GM12878 (cell line): ENCODE data around the gene TEX13D. TPM values are rescaled to one million over a fixed set of nuclear protein-coding genes. Genes with fewer than 3 reads are reported as not detected.

Source experiments
- ATAC-seq: fragments of 200-7000 bp; cut with Tn5 transposase; 3 replicates; pipeline ENCODE4 v1.9.1; 2020; ENCODE audit warnings: mild to moderate bottlenecking, moderate library complexity
- BruUV-seq: library from RNA; stranded (reverse); fragments of 400-500 nt; replicated peaks from 2 replicates; lab custom pipeline; 2021; lab: Mats Ljungman, UMichigan
- CTCF ChIA-PET: fragments of 300-600 bp; sonication (Branson Sonifier 250); formaldehyde crosslinking; extraction: SDS; loops from one replicate; lab custom pipeline; 2021; ENCODE audit warnings: inconsistent platforms; lab: Yijun Ruan, JAX
- POLR2A ChIA-PET: fragments of 350-600 bp; formaldehyde crosslinking; extraction: SDS; loops from one replicate; lab custom pipeline; 2021; ENCODE audit warnings: inconsistent platforms; lab: Charles Lee
- RAD21 ChIA-PET: fragments of 300-600 bp; sonication (Branson Sonifier 250); formaldehyde crosslinking; loops from one replicate; lab custom pipeline; 2023; ENCODE audit warnings: antibody characterized with exemption; ENCODE audit not compliant: unreplicated experiment; lab: Charles Lee
- SMC1A ChIA-PET: fragments of 300-600 bp; sonication (Branson Sonifier 250); formaldehyde crosslinking; loops from one replicate; lab custom pipeline; 2023; ENCODE audit not compliant: unreplicated experiment, uncharacterized antibody; lab: Charles Lee
- DNase-seq: peaks from one replicate; pipeline ENCODE4 v3.0.0-alpha.2; 2011; ENCODE audit warnings: low read depth, low spot score
- FAIRE-seq: peaks from 3 replicates; lab custom pipeline; 2011; peaks lifted over from hg19 to GRCh38; lab: Jason Lieb, UNC
- H2AFZ ChIP-seq: 2 replicates; pipeline ENCODE4 v1.6.0; 2011; ENCODE audit warnings: low read depth, low read length, control low read depth; ENCODE audit not compliant: control insufficient read depth
- H3K27ac ChIP-seq: 2 replicates; pipeline ENCODE4 v1.5.1; 2011; ENCODE audit warnings: control low read depth; ENCODE audit not compliant: control insufficient read depth, insufficient read depth
- H3K27me3 ChIP-seq, 2 experiments: replicated peaks in 1 of 2; 2 replicates each; pipeline versions ENCODE4 v1.6.0 to v1.6.1; 2011; ENCODE audit warnings: low read length in 1 of 2; ENCODE audit not compliant: control insufficient read depth in 2 of 2, insufficient read depth in 2 of 2
- H3K36me3 ChIP-seq, 2 experiments: 2 replicates each; pipeline ENCODE4 v1.5.1; 2011; ENCODE audit warnings: low read length in 1 of 2; ENCODE audit not compliant: control insufficient read depth in 2 of 2, insufficient read depth in 2 of 2
- H3K4me1 ChIP-seq: 2 replicates; pipeline ENCODE4 v1.6.1; 2011; ENCODE audit warnings: mild to moderate bottlenecking, low read length, moderate library complexity, mixed read lengths; ENCODE audit not compliant: control insufficient read depth, insufficient read depth
- H3K4me2 ChIP-seq: 2 replicates; pipeline ENCODE4 v1.6.0; 2011; ENCODE audit warnings: control low read depth; ENCODE audit not compliant: control insufficient read depth, insufficient read depth
- H3K4me3 ChIP-seq: fragments of 200-600 bp; sonication (generic); 2 replicates; pipeline ENCODE4 v1.5.1; 2016
- H3K79me2 ChIP-seq: 2 replicates; pipeline ENCODE4 v1.6.0; 2011; ENCODE audit warnings: low read length; ENCODE audit not compliant: control insufficient read depth, insufficient read depth
- H3K9ac ChIP-seq: 2 replicates; pipeline ENCODE4 v1.8.0; 2011; ENCODE audit warnings: low read length, control low read depth, mixed read lengths; ENCODE audit not compliant: control insufficient read depth, insufficient read depth
- H3K9me3 ChIP-seq: replicated peaks from 3 replicates; pipeline ENCODE4 v1.5.1; 2011; ENCODE audit warnings: mild to moderate bottlenecking, low read length; ENCODE audit not compliant: control insufficient read depth, insufficient read depth
- H4K20me1 ChIP-seq: 2 replicates; pipeline ENCODE4 v1.6.0; 2011; ENCODE audit not compliant: control insufficient read depth, insufficient read depth
- CBX5 ChIP-seq: sonication (generic); IDR thresholded peaks from 2 replicates; pipeline ENCODE4 v1.6.1; 2016; ENCODE audit warnings: low read depth, moderate library complexity, mild to moderate bottlenecking, inconsistent platforms
- HDAC2 ChIP-seq: fragments of 200-600 bp; sonication (generic); IDR thresholded peaks from 2 replicates; pipeline ENCODE4 v1.6.1; 2017
- HSF1 ChIP-seq: fragments of 150-350 bp; IDR thresholded peaks from 2 replicates; pipeline ENCODE4 v1.6.1; 2014; ENCODE audit warnings: mild to moderate bottlenecking, low read depth, low read length
- POLR2A ChIP-seq: IDR thresholded peaks from 2 replicates; pipeline ENCODE4 v1.6.1; 2011; ENCODE audit warnings: low read depth, mild to moderate bottlenecking, low read length
- POLR2AphosphoS5 ChIP-seq: IDR thresholded peaks from 2 replicates; pipeline ENCODE4 v1.6.1; 2011; ENCODE audit warnings: mild to moderate bottlenecking, low read length, inconsistent platforms
- STAT1 ChIP-seq: fragments of 450-650 bp; conservative IDR thresholded peaks from 2 replicates; pipeline ENCODE4 v1.6.1; 2014; ENCODE audit warnings: antibody characterized with exemption, mild to moderate bottlenecking
- TCF7 ChIP-seq: IDR thresholded peaks from 2 replicates; pipeline ENCODE4 v1.6.1; 2014; ENCODE audit warnings: antibody characterized with exemption, borderline replicate concordance
- ZNF217 ChIP-seq: fragments of 450-650 bp; IDR thresholded peaks from 2 replicates; pipeline ENCODE4 v1.6.1; 2017; ENCODE audit warnings: antibody characterized with exemption, mild to moderate bottlenecking
- ZNF592 ChIP-seq: fragments of 450-650 bp; IDR thresholded peaks from 2 replicates; pipeline ENCODE4 v1.6.1; 2017; ENCODE audit warnings: mild to moderate bottlenecking, moderate library complexity
- WGBS: methylation state at CpG from one replicate; pipeline ENCODE4 v1.1.6; 2016; ENCODE audit warnings: low lambda C conversion rate; ENCODE audit not compliant: insufficient replicate concordance, insufficient coverage; ENCODE audit errors: missing lambda C conversion rate; 5-methylcytosine and 5-hydroxymethylcytosine counted together
- in situ Hi-C: fragments of 300-500 bp; cut with MboI; formaldehyde crosslinking; loops from 9 replicates; pipeline ENCODE4 v1.14.3; 2018; ENCODE audit warnings: mixed read lengths
- intact Hi-C: fragments of 100-400 bp; cut with micrococcal nuclease; formaldehyde crosslinking; loops from one replicate; pipeline ENCODE4 v1.14.2; 2022; ENCODE audit not compliant: unreplicated experiment
- polyA plus RNA-seq, 11 experiments: library from polyadenylated mRNA; depleted of rRNA in 4 of 11; unstranded in 6 of 11; stranded (reverse) in 5 of 11; fragments of >200 nt; fragmentation: Nextera tagmentation in 4 of 11; fragmentation: Illumina TruSeq in 1 of 11; extraction: Ambion mirVana in 4 of 11; extraction: Trizol in 1 of 11; gene quantifications; 1 replicate in 1 of 11; 2 replicates in 10 of 11; pipeline versions ENCODE4 v1.2.1 to v1.2.3, GENCODE V29; 2011 to 2016; ENCODE audit warnings: inconsistent platforms in 2 of 11, missing spikeins in 2 of 11, low read depth in 1 of 11
- total RNA-seq, 4 experiments: library from RNA; depleted of rRNA in 3 of 4; stranded (reverse); fragments of >200 nt in 3 of 4; fragmentation: Illumina TruSeq in 1 of 4; extraction: Trizol in 1 of 4; gene quantifications; 2 replicates each; pipeline versions ENCODE4 v1.2.1 to v1.2.3, GENCODE V29; 2013 to 2021

The TEX13D gene
- total and polyA plus RNA-seq, 10 of the 15 experiments (the other 5 are each of a cell fraction or from before 2014, with no cell fraction given), result 0.11 to 2.9 (median 0.19) TPM; not detected in 1

GRCh38 chrX:124325732-124326131, 6.7 kb upstream of the TEX13D start:
- ChIA-PET SMC1A (no interaction called here), POLR2A (no interaction called here), RAD21 (no interaction called here), CTCF (interaction anchor here (0.6 kb wide), 1 partner anchor 524 kb away, joined by 3 read pairs; no protein-coding TSS in a partner anchor)
- Histone ChIP-seq H3K36me3 (no peaks in the 10 kb centered on the region), H3K79me2 (no peaks in the 10 kb centered on the region), H3K27ac (no peak overlapping the region), H3K9ac (no peak overlapping the region), H3K4me3 (no peak overlapping the region), H3K27me3 (no peaks in the 10 kb centered on the region), H4K20me1 (no peaks in the 10 kb centered on the region), H3K4me1 (no peaks in the 10 kb centered on the region), H2AFZ (no peak overlapping the region), H3K9me3 (no peaks in the 10 kb centered on the region), H3K4me2 (no peak overlapping the region)
- FAIRE-seq (no peak), DNase-seq (no peak), ATAC-seq (no peak)
- intact Hi-C loops (loop anchor here (10.0 kb wide), 1 partner anchor 209 kb away; no protein-coding TSS in a partner anchor), in situ Hi-C loops (no loop called here)
- no TSS peak for BruUV-seq
- WGBS, result 0% methylated on average over 1 of the region's 1 CpG
- TF ChIP-seq HSF1 (no peak), ZNF217 (no peak), CBX5 (no peak), POLR2AphosphoS5 (no peak), STAT1 (no peak), ZNF592 (no peak), HDAC2 (no peak), POLR2A (no peak), TCF7 (no peak)
